Measurements from ENCODE around the gene PTPRD.

PTPRD gene

DNA sequence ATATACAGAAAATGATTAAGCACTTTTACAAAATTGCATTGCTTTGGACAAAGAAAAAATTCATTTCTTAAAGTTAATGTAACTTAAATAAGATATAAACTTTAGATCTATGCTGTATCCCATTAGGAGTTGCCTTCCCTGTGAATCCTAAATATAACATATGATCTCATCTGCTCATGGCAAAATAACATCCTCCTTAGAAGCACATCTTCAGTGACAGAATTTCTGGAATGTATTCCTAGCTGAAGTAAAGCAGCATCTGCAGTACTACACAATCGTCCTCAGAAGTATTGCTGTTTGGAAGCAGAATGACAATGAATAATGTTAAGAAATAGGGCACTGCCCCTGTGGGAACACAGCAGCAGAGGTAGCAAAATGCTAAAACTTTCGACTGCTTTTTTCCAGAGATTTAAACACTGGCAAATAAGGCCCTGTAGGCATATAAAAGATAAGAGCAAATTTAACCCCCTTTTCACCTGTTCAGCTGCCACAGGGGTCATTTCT is 571.0 kb downstream of the PTPRD start:
- no peaks in the 10 kb centered on the region for H3K27me3 ChIP-seq (ENCODE audit: control insufficient read depth, low read length)
- H4K20me1 ChIP-seq (ENCODE audit: control insufficient read depth, insufficient read depth, low read depth, low read length) = no peaks in the 10 kb centered on the region
- H3K4me2 ChIP-seq (ENCODE audit: low read length) = no peak overlapping the region
- no peaks in the 10 kb centered on the region for H3K9me2 ChIP-seq (replicated peaks; ENCODE audit: control insufficient read depth, low read length)
- no peak overlapping the region for H3K4me3 ChIP-seq (ENCODE audit: low read length)
- H3K79me2 ChIP-seq (ENCODE audit: control insufficient read depth, low read length) = no peaks in the 10 kb centered on the region
- no peaks in the 10 kb centered on the region for H3F3A ChIP-seq (ENCODE audit: control insufficient read depth, insufficient read depth)
- H3K4me1 ChIP-seq (ENCODE audit: control insufficient read depth, low read length) = no peaks in the 10 kb centered on the region
- H3K36me3 ChIP-seq (ENCODE audit: control insufficient read depth, low read length) = no peaks in the 10 kb centered on the region
- no peak for TF ChIP-seq EZH2phosphoT487 (IDR thresholded peaks at IDR 0.05; ENCODE audit: borderline replicate concordance, low read length)
- TF ChIP-seq, protein P1, sequence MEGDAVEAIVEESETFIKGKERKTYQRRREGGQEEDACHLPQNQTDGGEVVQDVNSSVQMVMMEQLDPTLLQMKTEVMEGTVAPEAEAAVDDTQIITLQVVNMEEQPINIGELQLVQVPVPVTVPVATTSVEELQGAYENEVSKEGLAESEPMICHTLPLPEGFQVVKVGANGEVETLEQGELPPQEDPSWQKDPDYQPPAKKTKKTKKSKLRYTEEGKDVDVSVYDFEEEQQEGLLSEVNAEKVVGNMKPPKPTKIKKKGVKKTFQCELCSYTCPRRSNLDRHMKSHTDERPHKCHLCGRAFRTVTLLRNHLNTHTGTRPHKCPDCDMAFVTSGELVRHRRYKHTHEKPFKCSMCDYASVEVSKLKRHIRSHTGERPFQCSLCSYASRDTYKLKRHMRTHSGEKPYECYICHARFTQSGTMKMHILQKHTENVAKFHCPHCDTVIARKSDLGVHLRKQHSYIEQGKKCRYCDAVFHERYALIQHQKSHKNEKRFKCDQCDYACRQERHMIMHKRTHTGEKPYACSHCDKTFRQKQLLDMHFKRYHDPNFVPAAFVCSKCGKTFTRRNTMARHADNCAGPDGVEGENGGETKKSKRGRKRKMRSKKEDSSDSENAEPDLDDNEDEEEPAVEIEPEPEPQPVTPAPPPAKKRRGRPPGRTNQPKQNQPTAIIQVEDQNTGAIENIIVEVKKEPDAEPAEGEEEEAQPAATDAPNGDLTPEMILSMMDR (IDR thresholded peaks at IDR 0.05; ENCODE audit: low read depth, low read length, poor library complexity, severe bottlenecking) = no peak
- no peaks in the 10 kb centered on the region for H3K9me3 ChIP-seq (ENCODE audit: control insufficient read depth, insufficient read depth, low read length)
- no peak overlapping the region for H3K27ac ChIP-seq (ENCODE audit: low read depth, low read length)

- no peak overlapping the region for H3K4me2 ChIP-seq (ENCODE audit: low read length)
- H4K20me1 ChIP-seq (ENCODE audit: control insufficient read depth, insufficient read depth, low read depth, low read length) = no peaks in the 10 kb centered on the region
- no peaks in the 10 kb centered on the region for H3K9me3 ChIP-seq (ENCODE audit: control insufficient read depth, insufficient read depth, low read length)
- no peaks in the 10 kb centered on the region for H3K36me3 ChIP-seq (ENCODE audit: control insufficient read depth, low read length)
- no peaks in the 10 kb centered on the region for H3K79me2 ChIP-seq (ENCODE audit: control insufficient read depth, low read length)
- H3K4me3 ChIP-seq (ENCODE audit: low read length) = no peak overlapping the region
- H3K9me2 ChIP-seq (replicated peaks; ENCODE audit: control insufficient read depth, low read length) = no peaks in the 10 kb centered on the region
- TF ChIP-seq, protein P1 (IDR thresholded peaks at IDR 0.05; ENCODE audit: low read depth, low read length, poor library complexity, severe bottlenecking) = no peak
- TF ChIP-seq EZH2phosphoT487 (IDR thresholded peaks at IDR 0.05; ENCODE audit: borderline replicate concordance, low read length) = no peak
- H3K4me1 ChIP-seq (ENCODE audit: control insufficient read depth, low read length) = no peaks in the 10 kb centered on the region
- no peaks in the 10 kb centered on the region for H3F3A ChIP-seq (ENCODE audit: control insufficient read depth, insufficient read depth)
- no peaks in the 10 kb centered on the region for H3K27me3 ChIP-seq (ENCODE audit: control insufficient read depth, low read length)
- no peak overlapping the region for H3K27ac ChIP-seq (ENCODE audit: low read depth, low read length)
Observed at GRCh38 chr9:10036095-10036494, 576.7 kb downstream of the PTPRD start.

- Histone ChIP-seq H3K4me3 (ENCODE audit: low read length) (no peak overlapping the region), H3K36me3 (ENCODE audit: control insufficient read depth, low read length) (no peaks in the 10 kb centered on the region), H3K27ac (ENCODE audit: low read depth, low read length) (no peak overlapping the region), H3K9me3 (ENCODE audit: control insufficient read depth, insufficient read depth, low read length) (no peaks in the 10 kb centered on the region), H3K4me2 (ENCODE audit: low read length) (no peak overlapping the region), H3K27me3 (ENCODE audit: control insufficient read depth, low read length) (no peaks in the 10 kb centered on the region), H3K9me2 (replicated peaks; ENCODE audit: control insufficient read depth, low read length) (no peaks in the 10 kb centered on the region), H3K79me2 (ENCODE audit: control insufficient read depth, low read length) (no peaks in the 10 kb centered on the region), H3F3A (ENCODE audit: control insufficient read depth, insufficient read depth) (no peaks in the 10 kb centered on the region), H4K20me1 (ENCODE audit: control insufficient read depth, insufficient read depth, low read depth, low read length) (no peaks in the 10 kb centered on the region), H3K4me1 (ENCODE audit: control insufficient read depth, low read length) (no peaks in the 10 kb centered on the region)
- no peak for TF ChIP-seq EZH2phosphoT487 (IDR thresholded peaks at IDR 0.05; ENCODE audit: borderline replicate concordance, low read length)
- TF ChIP-seq, protein P1 (IDR thresholded peaks at IDR 0.05; ENCODE audit: low read depth, low read length, poor library complexity, severe bottlenecking) = no peak
Observed at GRCh38 chr9:10032166-10032565, 580.6 kb downstream of the PTPRD start.

Measured in DOHH2 (cell line).